ENCODE measurements around the gene CCDC60. TPM values are rescaled to one million over a fixed set of nuclear protein-coding genes. Genes with fewer than 3 reads are reported as not detected.
"Not testable (repeated sequence)": the region's sequence is repeated elsewhere in the genome, so short reads cannot be mapped to it uniquely, and the experiment has no call there.

Gene CCDC60
- total and polyA plus RNA-seq, 2 donors from 2014 or later, result not detected

DNA sequence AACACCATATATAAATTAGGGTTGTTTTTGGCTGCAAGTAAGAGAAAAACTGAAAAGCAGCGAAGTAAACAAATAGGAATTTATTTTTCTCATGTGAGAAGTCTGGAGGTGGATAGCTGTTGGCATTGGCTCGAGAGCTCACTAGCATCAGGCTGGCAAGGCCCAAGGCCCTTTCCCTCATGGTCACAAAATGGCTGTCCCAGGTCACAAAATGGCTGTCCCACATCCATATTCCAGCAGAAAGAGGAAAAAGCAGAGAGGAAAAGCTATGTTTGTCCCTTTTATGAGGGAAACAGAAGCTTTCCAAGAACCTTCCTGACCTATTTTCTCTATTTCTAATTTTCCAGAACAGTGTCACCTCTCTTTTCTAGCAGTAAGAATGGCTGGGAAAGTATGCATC lies 7.5 kb downstream of the CCDC60 start:
- H3K9ac ChIP-seq (ENCODE audit: low read length in 3 of 3), result no peak overlapping the region
- no peaks in the 10 kb centered on the region for H3K4me1 ChIP-seq (ENCODE audit: control insufficient read depth in 2 of 3, insufficient read depth in 2 of 3, low read depth in 1 of 3, low read length in 3 of 3)
- TF ChIP-seq, protein P1, sequence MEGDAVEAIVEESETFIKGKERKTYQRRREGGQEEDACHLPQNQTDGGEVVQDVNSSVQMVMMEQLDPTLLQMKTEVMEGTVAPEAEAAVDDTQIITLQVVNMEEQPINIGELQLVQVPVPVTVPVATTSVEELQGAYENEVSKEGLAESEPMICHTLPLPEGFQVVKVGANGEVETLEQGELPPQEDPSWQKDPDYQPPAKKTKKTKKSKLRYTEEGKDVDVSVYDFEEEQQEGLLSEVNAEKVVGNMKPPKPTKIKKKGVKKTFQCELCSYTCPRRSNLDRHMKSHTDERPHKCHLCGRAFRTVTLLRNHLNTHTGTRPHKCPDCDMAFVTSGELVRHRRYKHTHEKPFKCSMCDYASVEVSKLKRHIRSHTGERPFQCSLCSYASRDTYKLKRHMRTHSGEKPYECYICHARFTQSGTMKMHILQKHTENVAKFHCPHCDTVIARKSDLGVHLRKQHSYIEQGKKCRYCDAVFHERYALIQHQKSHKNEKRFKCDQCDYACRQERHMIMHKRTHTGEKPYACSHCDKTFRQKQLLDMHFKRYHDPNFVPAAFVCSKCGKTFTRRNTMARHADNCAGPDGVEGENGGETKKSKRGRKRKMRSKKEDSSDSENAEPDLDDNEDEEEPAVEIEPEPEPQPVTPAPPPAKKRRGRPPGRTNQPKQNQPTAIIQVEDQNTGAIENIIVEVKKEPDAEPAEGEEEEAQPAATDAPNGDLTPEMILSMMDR (IDR thresholded peaks at IDR 0.05; ENCODE audit: borderline replicate concordance, extremely low read depth, insufficient read depth), result no peak
- no peaks in the 10 kb centered on the region for H3K36me3 ChIP-seq (ENCODE audit: control insufficient read depth in 2 of 3, insufficient read depth in 3 of 3, low read length in 3 of 3)
- intact Hi-C loops (cut with DNase I), result no loop called here
- no peak for FAIRE-seq
- no peaks in the 10 kb centered on the region for H3K27me3 ChIP-seq (ENCODE audit: control insufficient read depth, insufficient read depth, low read length)
- no peak overlapping the region for H3K4me3 ChIP-seq (ENCODE audit: low read length in 3 of 3)
- no peak overlapping the region for H3K27ac ChIP-seq (ENCODE audit: low read depth in 2 of 2, low read length in 2 of 2)
- no peak for DNase-seq
- H3K9me3 ChIP-seq (ENCODE audit: control insufficient read depth in 2 of 3, insufficient read depth in 1 of 3, low read length in 3 of 3), result no peaks in the 10 kb centered on the region

DNA sequence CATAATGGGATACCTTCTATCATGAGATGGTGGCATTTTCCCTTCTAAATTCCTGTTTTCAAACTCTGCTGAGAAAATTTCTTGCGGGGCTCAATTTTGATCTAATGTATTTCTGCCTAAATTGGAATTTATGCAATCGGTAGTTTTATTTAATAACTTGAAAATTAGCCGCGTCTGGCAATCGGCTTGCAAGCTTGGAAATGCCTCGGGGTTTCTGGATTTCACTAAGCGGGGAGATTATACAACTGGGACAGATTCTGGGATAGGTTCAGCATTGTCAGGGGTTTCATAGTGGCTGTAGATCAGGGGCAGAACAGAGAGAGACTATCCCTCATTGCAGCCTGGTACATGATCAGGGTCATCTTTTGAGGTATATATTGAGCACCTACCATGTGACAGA lies 8.6 kb downstream of the CCDC60 start:
- Histone ChIP-seq H3K27me3 (ENCODE audit: control insufficient read depth, insufficient read depth, low read length) (no peaks in the 10 kb centered on the region), H3K27ac (ENCODE audit: low read depth in 2 of 2, low read length in 2 of 2) (no peak overlapping the region), H3K9me3 (ENCODE audit: control insufficient read depth in 2 of 3, insufficient read depth in 1 of 3, low read length in 3 of 3) (no peaks in the 10 kb centered on the region), H3K36me3 (ENCODE audit: control insufficient read depth in 2 of 3, insufficient read depth in 3 of 3, low read length in 3 of 3) (no peaks in the 10 kb centered on the region), H3K9ac (ENCODE audit: low read length in 3 of 3) (no peak overlapping the region), H3K4me1 (ENCODE audit: control insufficient read depth in 2 of 3, insufficient read depth in 2 of 3, low read depth in 1 of 3, low read length in 3 of 3) (no peaks in the 10 kb centered on the region), H3K4me3 (ENCODE audit: low read length in 3 of 3) (no peak overlapping the region)
- FAIRE-seq (no peak), DNase-seq (no peak)
- TF ChIP-seq, protein P1 (IDR thresholded peaks at IDR 0.05; ENCODE audit: borderline replicate concordance, extremely low read depth, insufficient read depth), result no peak
- intact Hi-C loops (cut with DNase I), result no loop called here

DNA sequence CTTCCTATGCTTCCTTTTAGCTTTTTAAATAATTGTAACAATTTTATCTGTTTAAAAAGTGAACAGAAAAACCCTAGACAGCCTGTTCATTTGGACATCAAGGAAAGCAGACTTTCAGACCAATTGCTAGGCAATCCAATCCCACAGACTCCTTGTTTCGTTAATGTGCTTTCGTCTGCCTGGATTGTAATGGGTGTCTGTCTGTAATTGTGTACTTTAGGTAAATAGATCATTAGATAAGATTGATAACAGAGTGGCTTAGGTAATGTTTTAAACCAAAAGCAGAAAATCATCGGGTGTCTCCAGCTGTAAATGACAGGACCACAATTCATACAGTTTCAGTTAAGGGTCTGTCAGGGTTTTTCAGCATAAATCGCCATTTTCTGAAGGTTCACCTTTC lies 19.6 kb downstream of the CCDC60 start:
- H3K4me3 ChIP-seq (ENCODE audit: low read length in 3 of 3), result no peak overlapping the region
- FAIRE-seq, result no peak
- no peaks in the 10 kb centered on the region for H3K27me3 ChIP-seq (ENCODE audit: control insufficient read depth, insufficient read depth, low read length)
- H3K27ac ChIP-seq (ENCODE audit: low read depth in 2 of 2, low read length in 2 of 2), result no peak overlapping the region
- H3K9ac ChIP-seq (ENCODE audit: low read length in 3 of 3), result no peak overlapping the region
- peaks cover 0 to 3% (median 0%) of the 10 kb centered on the region in 3 donors for H3K9me3 ChIP-seq (ENCODE audit: control insufficient read depth in 2 of 3, insufficient read depth in 1 of 3, low read length in 3 of 3)
- no peak for DNase-seq
- TF ChIP-seq, protein P1 (IDR thresholded peaks at IDR 0.05; ENCODE audit: borderline replicate concordance, extremely low read depth, insufficient read depth), result no peak
- H3K4me1 ChIP-seq (ENCODE audit: control insufficient read depth in 2 of 3, insufficient read depth in 2 of 3, low read depth in 1 of 3, low read length in 3 of 3), result no peaks in the 10 kb centered on the region
- no peaks in the 10 kb centered on the region for H3K36me3 ChIP-seq (ENCODE audit: control insufficient read depth in 2 of 3, insufficient read depth in 3 of 3, low read length in 3 of 3)
- intact Hi-C loops (cut with DNase I), result no loop called here

DNA sequence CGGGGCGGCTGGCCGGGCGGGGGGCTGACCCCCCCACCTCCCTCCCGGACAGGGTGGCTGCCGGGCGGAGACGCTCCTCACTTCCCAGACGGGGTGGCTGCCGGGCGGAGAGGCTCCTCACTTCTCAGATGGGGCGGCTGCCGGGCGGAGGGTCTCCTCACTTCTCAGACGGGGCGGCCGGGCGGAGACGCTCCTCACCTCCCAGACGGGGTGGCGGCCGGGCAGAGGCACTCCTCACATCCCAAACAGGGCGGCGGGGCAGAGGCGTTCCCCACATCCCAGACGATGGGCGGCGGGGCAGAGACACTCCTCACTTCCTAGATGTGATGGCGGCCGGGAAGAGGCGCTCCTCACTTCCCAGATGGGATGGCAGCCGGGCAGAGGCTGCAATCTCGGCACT lies 25.8 kb downstream of the CCDC60 start:
- H3K36me3 ChIP-seq (ENCODE audit: control insufficient read depth in 2 of 3, insufficient read depth in 3 of 3, low read length in 3 of 3); H3K4me1 ChIP-seq (ENCODE audit: control insufficient read depth in 2 of 3, insufficient read depth in 2 of 3, low read depth in 1 of 3, low read length in 3 of 3); intact Hi-C loops (cut with DNase I); H3K4me3 ChIP-seq (ENCODE audit: low read length in 3 of 3); H3K27ac ChIP-seq (ENCODE audit: low read depth in 2 of 2, low read length in 2 of 2); H3K27me3 ChIP-seq (ENCODE audit: control insufficient read depth, insufficient read depth, low read length); H3K9me3 ChIP-seq (ENCODE audit: control insufficient read depth in 2 of 3, insufficient read depth in 1 of 3, low read length in 3 of 3); FAIRE-seq; H3K9ac ChIP-seq (ENCODE audit: low read length in 3 of 3): not testable (repeated sequence)
- peak in 1 of 5 donors; percentile 64 for DNase-seq

Measured in kidney (tissue), 14 donors.